ENCODE data around the gene CHN2. TPM values are rescaled to one million over a fixed set of nuclear protein-coding genes. Genes with fewer than 3 reads are reported as not detected.

CHN2 gene
- total and polyA plus RNA-seq, 10 donors, result 4.2 to 52.0 (median 28.5) TPM

DNA sequence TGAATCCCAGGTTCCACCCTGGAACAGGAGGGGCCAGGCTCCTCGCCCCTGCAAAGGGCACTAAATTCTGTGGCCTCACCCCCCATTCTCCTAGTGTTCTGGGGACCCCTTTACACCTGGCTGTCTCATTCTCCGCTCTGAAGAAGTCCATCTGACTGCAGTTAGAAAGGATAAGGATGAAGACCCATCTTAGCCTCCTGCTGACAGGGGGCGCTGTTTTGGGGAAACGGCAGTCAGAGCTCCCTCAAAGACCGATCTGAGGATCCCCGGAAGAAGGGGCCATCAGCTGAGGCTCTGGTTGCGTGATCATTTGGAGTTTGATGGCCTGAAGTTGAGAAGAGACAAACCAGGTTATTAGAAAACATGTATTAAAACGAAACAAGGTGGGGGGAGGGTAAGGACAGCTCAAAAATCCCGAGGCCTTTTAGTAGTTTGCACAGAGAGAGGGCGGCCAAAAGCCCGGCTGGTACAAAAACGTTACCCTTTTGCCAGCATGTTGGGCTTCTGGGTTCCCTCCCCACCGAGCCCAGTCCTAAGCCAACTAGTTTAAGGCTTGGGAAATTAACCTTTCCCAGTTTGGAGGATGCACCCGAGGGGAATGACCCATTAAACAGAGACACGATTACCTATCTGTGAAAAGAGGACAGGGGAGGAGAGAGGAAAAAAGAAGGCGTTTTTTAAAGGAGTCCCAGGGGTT lies 102.8 kb downstream of the CHN2 start:
- DNase-seq, result no peak
- Histone ChIP-seq H3K36me3 (no peaks in the 10 kb centered on the region), H3K27ac (no peak overlapping the region), H3K4me1 (peaks cover 0 to 10% (median 0%) of the 10 kb centered on the region in 6 donors), H3K4me3 (no peak overlapping the region), H3K9me3 (no peaks in the 10 kb centered on the region), H3K27me3 (replicated peaks in 1 of 7) (no peaks in the 10 kb centered on the region)
- WGBS, 5 donors, result 82 to 89% (median 85%) methylated on average over 16 of the region's 16 CpGs
- TF ChIP-seq POLR2AphosphoS5 (IDR thresholded peaks at IDR 0.05), result no peak
- no peak for TF ChIP-seq POLR2A (IDR thresholded peaks at IDR 0.05)
- intact Hi-C loops (cut with DNase I; ENCODE audit: low total_unique reads), result no loop called here

DNA sequence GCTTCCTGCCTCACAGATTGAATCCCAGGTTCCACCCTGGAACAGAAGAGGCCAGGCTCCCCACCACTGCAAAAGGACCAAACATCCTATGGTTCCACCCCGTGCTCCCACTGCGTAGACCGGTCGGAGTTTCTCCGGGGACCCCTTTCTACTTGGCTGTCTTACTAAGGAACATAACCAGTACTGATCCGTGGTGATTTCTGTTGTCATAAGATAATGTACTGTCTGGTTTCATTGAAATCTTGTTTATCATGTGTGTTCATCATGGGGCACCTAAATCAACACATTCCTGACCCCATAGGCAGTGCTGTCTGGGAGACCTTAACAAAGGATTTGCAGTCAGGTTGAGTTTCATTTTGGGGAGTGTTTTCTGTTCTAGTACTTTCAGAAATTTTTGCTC lies 104.5 kb downstream of the CHN2 start:
- H3K4me3 ChIP-seq, result no peak overlapping the region
- H3K27me3 ChIP-seq (replicated peaks in 1 of 7), result no peaks in the 10 kb centered on the region
- no peaks in the 10 kb centered on the region for H3K9me3 ChIP-seq
- H3K36me3 ChIP-seq, result no peaks in the 10 kb centered on the region
- H3K27ac ChIP-seq, result no peak overlapping the region
- no peak for TF ChIP-seq POLR2AphosphoS5 (IDR thresholded peaks at IDR 0.05)
- TF ChIP-seq CTCF (IDR thresholded peaks at IDR 0.05 in 8 of 11, conservative IDR thresholded peaks at IDR 0.05 in 3 of 11), result no peak
- TF ChIP-seq POLR2A (IDR thresholded peaks at IDR 0.05), result no peak
- intact Hi-C loops (cut with DNase I; ENCODE audit: low total_unique reads), result no loop called here
- WGBS, 5 donors, result 92 to 98% (median 96%) methylated on average over 6 of the region's 6 CpGs
- H3K4me1 ChIP-seq, result peaks cover 0 to 13% (median 0%) of the 10 kb centered on the region in 6 donors
- no peak for DNase-seq

- intact Hi-C loops (cut with DNase I; ENCODE audit: low total_unique reads), result no loop called here
- H3K36me3 ChIP-seq, result no peaks in the 10 kb centered on the region
- no peak overlapping the region for H3K4me3 ChIP-seq
- H3K9me3 ChIP-seq, result no peaks in the 10 kb centered on the region
- TF ChIP-seq CTCF (IDR thresholded peaks at IDR 0.05 in 8 of 11, conservative IDR thresholded peaks at IDR 0.05 in 3 of 11), result no peak
- no peak overlapping the region for H3K27ac ChIP-seq
- DNase-seq, result no peak
- peaks cover 0 to 19% (median 0%) of the 10 kb centered on the region in 6 donors for H3K4me1 ChIP-seq
- 70 to 85% (median 79%) methylated on average over 4 of the region's 4 CpGs for WGBS, 5 donors
- H3K27me3 ChIP-seq (replicated peaks in 1 of 7), result no peaks in the 10 kb centered on the region
Measured at GRCh38 chr7:29300026-29300480, 105.5 kb downstream of the CHN2 start.

GRCh38 chr7:29300649-29301048 lies 106.1 kb downstream of the CHN2 start:
- TF ChIP-seq POLR2A (IDR thresholded peaks at IDR 0.05), result no peak
- TF ChIP-seq CTCF (IDR thresholded peaks at IDR 0.05 in 8 of 11, conservative IDR thresholded peaks at IDR 0.05 in 3 of 11), result no peak
- no peak for TF ChIP-seq POLR2AphosphoS5 (IDR thresholded peaks at IDR 0.05)
- 78 to 90% (median 88%) methylated on average over 1 of the region's 1 CpG for WGBS, 5 donors
- no peaks in the 10 kb centered on the region for H3K9me3 ChIP-seq
- no peak overlapping the region for H3K4me3 ChIP-seq
- H3K4me1 ChIP-seq, result peaks cover 0 to 19% (median 2%) of the 10 kb centered on the region in 6 donors
- H3K27ac ChIP-seq, result no peak overlapping the region
- H3K27me3 ChIP-seq (replicated peaks in 1 of 7), result no peaks in the 10 kb centered on the region
- DNase-seq, result no peak
- no peaks in the 10 kb centered on the region for H3K36me3 ChIP-seq
- intact Hi-C loops (cut with DNase I; ENCODE audit: low total_unique reads), result no loop called here

Measured in spleen (tissue), 11 donors.